Activated T-cell treated with anti-CD3 and anti-CD28 coated beads, Interleukin-2, amount 50 U/mL, for 4 hours (primary cell): Measurements from ENCODE around the gene ZNF385A. TPM values are rescaled to one million over a fixed set of nuclear protein-coding genes. Genes with fewer than 3 reads are reported as not detected.

Experiments used
- ATAC-seq, 2 donors: fragments of 200-7000 bp; cut with Tn5 transposase; one replicate each; pipeline ENCODE4 v1.10.0; 2021
- DNase-seq: peaks from one replicate; pipeline ENCODE4 v3.0.0-alpha.2; 2020
- H3K27me3 Mint-ChIP-seq: one replicate; pipeline ENCODE4 v1.8.0; 2021; ENCODE audit warnings: low read depth, mixed read lengths
- H3K36me3 Mint-ChIP-seq: one replicate; pipeline ENCODE4 v1.8.0; 2022; ENCODE audit warnings: mixed read lengths; ENCODE audit not compliant: insufficient read depth
- H3K4me1 Mint-ChIP-seq: one replicate; pipeline ENCODE4 v1.8.0; 2021; ENCODE audit warnings: low read depth, mixed read lengths
- H3K4me3 Mint-ChIP-seq: one replicate; pipeline ENCODE4 v1.8.0; 2021; ENCODE audit warnings: mild to moderate bottlenecking, moderate library complexity, mixed read lengths
- H3K9me3 Mint-ChIP-seq: one replicate; pipeline ENCODE4 v1.8.0; 2021; ENCODE audit warnings: mixed read lengths
- total RNA-seq, 3 donors: library from RNA; stranded (reverse); gene quantifications; one replicate each; pipeline ENCODE4 v1.2.1, GENCODE V29; 2021

The ZNF385A gene
- total RNA-seq, 3 donors from 2014 or later, result 0.48 to 1.1 (median 0.55) TPM

GRCh38 chr12:54392485-54393206 is 8.1 kb upstream of the ZNF385A start:
- Mint-ChIP-seq H3K27me3 (no peaks in the 10 kb centered on the region), H3K4me3 (no peak overlapping the region), H3K36me3 (peaks cover 14% of the 10 kb centered on the region), H3K9me3 (no peaks in the 10 kb centered on the region), H3K4me1 (peaks cover 35% of the 10 kb centered on the region)
- no peak for DNase-seq
- no peak for ATAC-seq

- Mint-ChIP-seq H3K27me3 (no peaks in the 10 kb centered on the region), H3K9me3 (no peaks in the 10 kb centered on the region), H3K36me3 (peaks cover 6% of the 10 kb centered on the region), H3K4me1 (peaks cover 41% of the 10 kb centered on the region), H3K4me3 (peak overlapping the region; percentile 73)
- ATAC-seq, result peak; percentile 86 to 87
- DNase-seq, result peak; percentile 67
Measured at GRCh38 chr12:54390668-54391551, 6.4 kb upstream of the ZNF385A start.

GRCh38 chr12:54390176-54390667 is 5.7 kb upstream of the ZNF385A start:
- H3K36me3 Mint-ChIP-seq, result peaks cover 6% of the 10 kb centered on the region
- no peaks in the 10 kb centered on the region for H3K27me3 Mint-ChIP-seq
- peaks cover 41% of the 10 kb centered on the region for H3K4me1 Mint-ChIP-seq
- H3K4me3 Mint-ChIP-seq, result peak overlapping the region; percentile 73
- H3K9me3 Mint-ChIP-seq, result no peaks in the 10 kb centered on the region
- no peak for DNase-seq
- no peak for ATAC-seq

- Mint-ChIP-seq H3K4me3 (peak overlapping the region; percentile 42), H3K9me3 (no peaks in the 10 kb centered on the region), H3K4me1 (peaks cover 40% of the 10 kb centered on the region), H3K27me3 (no peaks in the 10 kb centered on the region), H3K36me3 (peaks cover 6% of the 10 kb centered on the region)
- no peak for DNase-seq
- no peak for ATAC-seq
Measured at GRCh38 chr12:54389607-54390175, 5.2 kb upstream of the ZNF385A start.

GRCh38 chr12:54389134-54389508 is 4.6 kb upstream of the ZNF385A start:
- peaks cover 37% of the 10 kb centered on the region for H3K4me1 Mint-ChIP-seq
- H3K27me3 Mint-ChIP-seq, result no peaks in the 10 kb centered on the region
- no peak for ATAC-seq
- H3K4me3 Mint-ChIP-seq, result no peak overlapping the region
- H3K36me3 Mint-ChIP-seq, result peaks cover 4% of the 10 kb centered on the region
- no peak for DNase-seq
- H3K9me3 Mint-ChIP-seq, result no peaks in the 10 kb centered on the region

- H3K4me3 Mint-ChIP-seq, result no peak overlapping the region
- H3K9me3 Mint-ChIP-seq, result no peaks in the 10 kb centered on the region
- H3K27me3 Mint-ChIP-seq, result no peaks in the 10 kb centered on the region
- DNase-seq (no peak), ATAC-seq (no peak)
- peaks cover 34% of the 10 kb centered on the region for H3K4me1 Mint-ChIP-seq
- no peaks in the 10 kb centered on the region for H3K36me3 Mint-ChIP-seq
Measured at GRCh38 chr12:54388237-54389133, 4.0 kb upstream of the ZNF385A start.

GRCh38 chr12:54387114-54387467 is 2.6 kb upstream of the ZNF385A start:
- H3K36me3 Mint-ChIP-seq, result no peaks in the 10 kb centered on the region
- no peaks in the 10 kb centered on the region for H3K27me3 Mint-ChIP-seq
- peaks cover 34% of the 10 kb centered on the region for H3K4me1 Mint-ChIP-seq
- DNase-seq (no peak), ATAC-seq (no peak)
- H3K9me3 Mint-ChIP-seq, result no peaks in the 10 kb centered on the region
- H3K4me3 Mint-ChIP-seq, result no peak overlapping the region

- Mint-ChIP-seq H3K4me3 (no peak overlapping the region), H3K4me1 (peaks cover 30% of the 10 kb centered on the region), H3K9me3 (no peaks in the 10 kb centered on the region), H3K27me3 (no peaks in the 10 kb centered on the region), H3K36me3 (no peaks in the 10 kb centered on the region)
- no peak for ATAC-seq
- no peak for DNase-seq
Measured at GRCh38 chr12:54386403-54387113, 2.0 kb upstream of the ZNF385A start.

- H3K4me1 Mint-ChIP-seq, result peaks cover 29% of the 10 kb centered on the region
- H3K4me3 Mint-ChIP-seq, result no peak overlapping the region
- no peaks in the 10 kb centered on the region for H3K9me3 Mint-ChIP-seq
- H3K27me3 Mint-ChIP-seq, result no peaks in the 10 kb centered on the region
- H3K36me3 Mint-ChIP-seq, result no peaks in the 10 kb centered on the region
- ATAC-seq, result no peak
- no peak for DNase-seq
Measured at GRCh38 chr12:54385251-54385914, 850 bp upstream of the ZNF385A start.

GRCh38 chr12:54383041-54383609 is 1.4 kb downstream of the ZNF385A start:
- Mint-ChIP-seq H3K27me3 (no peaks in the 10 kb centered on the region), H3K4me3 (no peak overlapping the region), H3K9me3 (no peaks in the 10 kb centered on the region), H3K4me1 (peaks cover 25% of the 10 kb centered on the region), H3K36me3 (no peaks in the 10 kb centered on the region)
- ATAC-seq, result peak; percentile 53 to 67
- no peak for DNase-seq

GRCh38 chr12:54381136-54381535 is 3.4 kb downstream of the ZNF385A start:
- H3K4me1 Mint-ChIP-seq, result peaks cover 17% of the 10 kb centered on the region
- no peak for DNase-seq
- H3K4me3 Mint-ChIP-seq, result no peak overlapping the region
- H3K9me3 Mint-ChIP-seq, result no peaks in the 10 kb centered on the region
- no peaks in the 10 kb centered on the region for H3K27me3 Mint-ChIP-seq
- no peaks in the 10 kb centered on the region for H3K36me3 Mint-ChIP-seq
- ATAC-seq, result no peak

GRCh38 chr12:54379398-54380201 is 4.9 kb downstream of the ZNF385A start:
- Mint-ChIP-seq H3K4me1 (peaks cover 16% of the 10 kb centered on the region), H3K27me3 (no peaks in the 10 kb centered on the region), H3K36me3 (no peaks in the 10 kb centered on the region), H3K4me3 (peak overlapping the region; percentile 62), H3K9me3 (no peaks in the 10 kb centered on the region)
- DNase-seq (peak; percentile 87), ATAC-seq (peak; percentile 94 to 95)
